Stimulated activated CD4-positive, alpha-beta T cell treated with anti-CD3 and anti-CD28 coated beads, TNF-alpha, amount 100 ng/mL, for 4 hours (primary cell): ENCODE data around the gene ZC3H12D.

ENCODE experiments used
- DNase-seq, 3 experiments: peaks; one replicate each; pipeline ENCODE4 v3.0.0-alpha.2; 2020; ENCODE audit warnings: low read depth in 3 of 3

The ZC3H12D gene

GRCh38 chr6:149414009-149414408, 70.8 kb downstream of the ZC3H12D start:
- no peak for DNase-seq

- no peak for DNase-seq
Measured at GRCh38 chr6:149410557-149410956, 74.3 kb downstream of the ZC3H12D start.

- no peak for DNase-seq
Measured at GRCh38 chr6:149409617-149410016, 75.2 kb downstream of the ZC3H12D start.

- no peak for DNase-seq
Measured at GRCh38 chr6:149405823-149406765, 78.7 kb downstream of the ZC3H12D start.

- no peak for DNase-seq
Measured at GRCh38 chr6:149403534-149403933, 81.3 kb downstream of the ZC3H12D start.

- no peak for DNase-seq
Measured at GRCh38 chr6:149400050-149400449, 84.8 kb downstream of the ZC3H12D start, which contains the start of gene SUMO4. SUMO4 (plus strand) TSS chr6:149400262; CDS start chr6:149400392, 130 bp downstream.

GRCh38 chr6:149397384-149397783, 87.4 kb downstream of the ZC3H12D start:
- DNase-seq: no peak
